Progenitor cell of endocrine pancreas (in vitro differentiated cells): ENCODE measurements around the gene DPYSL5. TPM values are rescaled to one million over a fixed set of nuclear protein-coding genes. Genes with fewer than 3 reads are reported as not detected.

Experiments used
- DNase-seq: peaks from one replicate; pipeline ENCODE4 v3.0.0; 2021; ENCODE audit warnings: low spot score; ENCODE audit not compliant: unreplicated experiment
- H3K27ac Mint-ChIP-seq: 2 replicates; pipeline ENCODE4 v1.8.0; 2021; ENCODE audit warnings: mild to moderate bottlenecking, moderate library complexity, mixed read lengths
- H3K27me3 Mint-ChIP-seq: 2 replicates; pipeline ENCODE4 v1.8.0; 2021; ENCODE audit warnings: mixed read lengths
- H3K36me3 Mint-ChIP-seq: 2 replicates; pipeline ENCODE4 v1.8.0; 2022; ENCODE audit warnings: mixed read lengths; ENCODE audit not compliant: insufficient read depth
- H3K4me1 Mint-ChIP-seq: 2 replicates; pipeline ENCODE4 v1.8.0; 2021; ENCODE audit warnings: low read depth, mixed read lengths
- H3K4me3 Mint-ChIP-seq: 2 replicates; pipeline ENCODE4 v1.8.0; 2021; ENCODE audit warnings: low read depth, mild to moderate bottlenecking, moderate library complexity, mixed read lengths
- H3K9me3 Mint-ChIP-seq: 2 replicates; pipeline ENCODE4 v1.8.0; 2021; ENCODE audit warnings: low read depth, mixed read lengths
- total RNA-seq: library from RNA; stranded (reverse); gene quantifications from 2 replicates; pipeline ENCODE4 v1.2.1, GENCODE V29; 2021
- TF ChIP-seq, protein P1 (sequence below): fragments of 200-600 bp; sonication (generic); IDR thresholded peaks from one replicate; pipeline ENCODE4 v1.5.0; 2021; ENCODE audit warnings: antibody characterized with exemption, mild to moderate bottlenecking; ENCODE audit not compliant: unreplicated experiment

The DPYSL5 gene
- total RNA-seq, 1 donor from 2014 or later, result 75.0 TPM

DNA sequence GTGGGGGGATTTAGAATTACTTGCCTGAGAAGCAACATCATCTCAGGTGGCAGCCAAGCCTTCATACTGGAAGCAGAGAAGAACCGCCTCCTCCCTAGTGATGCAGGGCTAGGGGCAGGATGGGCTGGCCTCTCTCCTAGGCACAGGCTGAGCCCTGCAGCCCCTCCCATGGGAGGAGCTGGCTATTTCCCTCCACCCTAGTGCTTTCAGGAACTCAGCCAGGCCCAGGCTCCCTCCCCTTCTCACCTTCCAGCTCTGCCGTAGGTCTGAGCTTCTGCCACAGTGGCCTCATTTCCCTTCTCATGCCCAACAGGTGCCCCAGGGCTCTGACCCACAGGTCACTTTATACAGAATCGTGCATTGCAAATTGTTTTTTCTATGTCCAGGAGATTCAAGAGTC lies 31.0 kb upstream of the DPYSL5 start:
- Mint-ChIP-seq H3K27me3 (peaks cover 23% of the 10 kb centered on the region), H3K27ac (no peak overlapping the region), H3K36me3 (no peaks in the 10 kb centered on the region), H3K4me1 (no peaks in the 10 kb centered on the region), H3K4me3 (no peak overlapping the region), H3K9me3 (peaks cover 4% of the 10 kb centered on the region)
- TF ChIP-seq, protein P1, sequence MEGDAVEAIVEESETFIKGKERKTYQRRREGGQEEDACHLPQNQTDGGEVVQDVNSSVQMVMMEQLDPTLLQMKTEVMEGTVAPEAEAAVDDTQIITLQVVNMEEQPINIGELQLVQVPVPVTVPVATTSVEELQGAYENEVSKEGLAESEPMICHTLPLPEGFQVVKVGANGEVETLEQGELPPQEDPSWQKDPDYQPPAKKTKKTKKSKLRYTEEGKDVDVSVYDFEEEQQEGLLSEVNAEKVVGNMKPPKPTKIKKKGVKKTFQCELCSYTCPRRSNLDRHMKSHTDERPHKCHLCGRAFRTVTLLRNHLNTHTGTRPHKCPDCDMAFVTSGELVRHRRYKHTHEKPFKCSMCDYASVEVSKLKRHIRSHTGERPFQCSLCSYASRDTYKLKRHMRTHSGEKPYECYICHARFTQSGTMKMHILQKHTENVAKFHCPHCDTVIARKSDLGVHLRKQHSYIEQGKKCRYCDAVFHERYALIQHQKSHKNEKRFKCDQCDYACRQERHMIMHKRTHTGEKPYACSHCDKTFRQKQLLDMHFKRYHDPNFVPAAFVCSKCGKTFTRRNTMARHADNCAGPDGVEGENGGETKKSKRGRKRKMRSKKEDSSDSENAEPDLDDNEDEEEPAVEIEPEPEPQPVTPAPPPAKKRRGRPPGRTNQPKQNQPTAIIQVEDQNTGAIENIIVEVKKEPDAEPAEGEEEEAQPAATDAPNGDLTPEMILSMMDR, result no peak
- no peak for DNase-seq

DNA sequence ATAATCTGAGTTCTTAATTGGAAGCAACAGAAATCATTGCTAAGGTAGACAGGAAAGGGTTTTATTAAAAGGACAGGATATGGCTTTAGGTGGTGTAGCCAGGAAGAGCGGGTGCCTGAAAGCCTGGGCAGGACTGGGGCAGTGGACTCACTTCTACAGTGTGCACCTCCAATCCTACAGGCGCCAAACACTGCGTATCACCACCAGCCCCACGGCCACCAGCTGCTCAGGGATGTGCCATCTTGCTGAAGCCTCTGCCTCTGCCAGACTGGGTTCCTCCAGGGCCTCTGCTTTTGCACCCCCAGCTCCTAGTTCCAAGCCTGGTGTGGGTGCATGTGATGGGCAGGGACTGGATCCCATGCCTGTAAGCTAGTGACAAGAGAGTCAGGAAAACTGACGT lies 29.7 kb upstream of the DPYSL5 start:
- peaks cover 23% of the 10 kb centered on the region for H3K27me3 Mint-ChIP-seq
- TF ChIP-seq, protein P1, result no peak
- no peaks in the 10 kb centered on the region for H3K4me1 Mint-ChIP-seq
- H3K9me3 Mint-ChIP-seq, result peaks cover 4% of the 10 kb centered on the region
- H3K4me3 Mint-ChIP-seq, result no peak overlapping the region
- H3K36me3 Mint-ChIP-seq, result no peaks in the 10 kb centered on the region
- no peak for DNase-seq
- H3K27ac Mint-ChIP-seq, result no peak overlapping the region

DNA sequence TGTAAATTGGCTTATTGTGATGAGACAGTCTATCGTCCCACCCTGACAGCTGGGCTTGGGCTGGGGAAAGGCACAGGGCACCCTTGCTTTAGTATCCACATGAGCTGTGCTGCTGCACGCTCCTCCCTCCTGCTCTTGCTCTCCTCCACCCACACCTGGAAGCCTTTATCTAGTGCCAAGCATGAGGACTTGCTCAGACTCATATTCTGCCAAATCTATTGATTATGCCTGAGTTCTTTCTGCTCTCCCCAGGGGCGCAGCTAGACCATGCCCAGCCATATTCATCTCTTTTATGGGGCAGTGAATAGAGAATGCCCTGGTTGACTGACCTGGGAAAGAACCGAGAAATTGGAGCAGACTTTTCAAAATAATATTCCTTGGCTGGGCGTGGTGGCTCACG lies 29.0 kb upstream of the DPYSL5 start:
- DNase-seq, result no peak
- H3K4me3 Mint-ChIP-seq, result no peak overlapping the region
- H3K9me3 Mint-ChIP-seq, result peaks cover 4% of the 10 kb centered on the region
- no peaks in the 10 kb centered on the region for H3K36me3 Mint-ChIP-seq
- no peak overlapping the region for H3K27ac Mint-ChIP-seq
- H3K27me3 Mint-ChIP-seq, result peaks cover 19% of the 10 kb centered on the region
- TF ChIP-seq, protein P1, result no peak
- no peaks in the 10 kb centered on the region for H3K4me1 Mint-ChIP-seq

DNA sequence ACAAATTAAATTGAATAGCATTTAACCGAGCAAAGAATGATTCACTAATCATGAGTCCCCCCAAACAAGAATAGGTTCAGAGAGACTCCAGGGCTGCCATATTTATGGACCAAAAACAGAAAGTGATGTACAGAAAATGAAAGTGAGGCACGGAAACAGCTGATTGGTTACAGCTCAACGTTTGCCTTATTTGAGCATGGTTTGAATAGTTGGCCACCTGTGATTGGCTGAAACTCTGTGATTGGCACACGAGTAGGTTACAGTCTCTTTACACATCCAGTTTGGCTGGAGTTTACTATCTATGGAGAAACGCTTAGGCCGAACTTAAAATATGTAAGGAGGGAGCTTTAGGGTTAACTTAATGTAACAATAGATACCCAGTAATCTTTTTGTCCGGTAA lies 27.0 kb upstream of the DPYSL5 start:
- TF ChIP-seq, protein P1, result no peak
- Mint-ChIP-seq H3K9me3 (no peaks in the 10 kb centered on the region), H3K27me3 (peaks cover 19% of the 10 kb centered on the region), H3K36me3 (no peaks in the 10 kb centered on the region), H3K4me3 (no peak overlapping the region), H3K4me1 (no peaks in the 10 kb centered on the region), H3K27ac (no peak overlapping the region)
- no peak for DNase-seq

DNA sequence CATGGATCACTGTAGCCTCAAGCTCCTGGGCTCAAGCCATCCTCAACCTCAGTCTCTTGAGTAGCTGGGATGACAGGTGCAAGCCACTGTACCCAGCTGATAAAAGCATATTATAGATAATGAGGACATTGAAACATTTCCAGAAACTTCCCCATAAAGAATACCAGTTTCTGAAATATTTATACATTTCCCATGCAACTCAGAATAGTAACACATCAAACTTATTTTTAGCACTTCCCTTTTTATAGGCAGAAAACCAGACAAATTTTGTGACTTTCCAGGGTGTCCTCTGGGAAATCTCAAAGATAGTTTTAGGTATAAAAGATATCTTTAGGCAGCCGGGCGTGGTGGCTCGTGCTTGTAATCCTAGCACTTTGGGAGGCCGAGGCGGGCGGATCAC lies 25.1 kb upstream of the DPYSL5 start:
- Mint-ChIP-seq H3K4me1 (no peaks in the 10 kb centered on the region), H3K4me3 (no peak overlapping the region), H3K27me3 (peaks cover 16% of the 10 kb centered on the region), H3K36me3 (no peaks in the 10 kb centered on the region), H3K9me3 (no peaks in the 10 kb centered on the region), H3K27ac (no peak overlapping the region)
- DNase-seq, result no peak
- TF ChIP-seq, protein P1, result no peak
